Measurements from ENCODE around the gene PDLIM4. TPM values are rescaled to one million over a fixed set of nuclear protein-coding genes. Genes with fewer than 3 reads are reported as not detected.

Gene PDLIM4
- total and polyA plus RNA-seq, 2 donors: 10.0 to 38.4 TPM

DNA sequence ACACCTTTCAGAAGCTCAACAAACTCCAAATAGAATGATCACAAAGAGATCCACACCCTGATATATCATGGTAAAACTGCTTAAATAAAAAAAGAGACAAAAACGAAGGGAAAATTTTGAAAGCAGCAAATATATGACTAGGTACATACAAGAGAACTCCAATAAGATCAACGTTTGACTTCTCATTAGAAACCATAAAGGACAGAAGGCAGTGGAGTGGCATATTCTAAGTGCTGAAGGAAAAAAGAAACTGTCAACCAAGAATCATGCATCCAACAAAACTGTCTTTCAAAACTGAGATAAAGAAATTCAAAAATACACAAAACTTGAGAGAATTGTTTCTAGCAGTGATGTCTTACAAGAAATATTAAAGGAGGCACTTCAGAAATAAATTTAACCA lies 47.9 kb downstream of the PDLIM4 start:
- Histone ChIP-seq H3K4me1 (ENCODE audit: control insufficient read depth in 2 of 2, insufficient read depth in 2 of 2, low read length in 2 of 2) (peaks cover 0 to 4% of the 10 kb centered on the region in 2 donors), H3K27ac (ENCODE audit: low read depth in 1 of 2, low read length in 1 of 2) (no peak overlapping the region), H3K9me3 (ENCODE audit: control insufficient read depth in 2 of 2, insufficient read depth in 1 of 2, low read length in 1 of 2) (no peaks in the 10 kb centered on the region), H3K36me3 (ENCODE audit: control insufficient read depth in 2 of 2, insufficient read depth in 2 of 2, low read length in 1 of 2) (no peaks in the 10 kb centered on the region), H3K27me3 (ENCODE audit: control insufficient read depth in 2 of 2, insufficient read depth in 1 of 2, low read length in 1 of 2) (peaks cover 0 to 3% of the 10 kb centered on the region in 2 donors), H3K4me3 (ENCODE audit: low read length in 2 of 2) (no peak overlapping the region)
- WGBS: 95% methylated on average over 2 of the region's 2 CpGs
- DNase-seq (ENCODE audit: low read depth in 6 of 9, low spot score in 9 of 9): no peak

DNA sequence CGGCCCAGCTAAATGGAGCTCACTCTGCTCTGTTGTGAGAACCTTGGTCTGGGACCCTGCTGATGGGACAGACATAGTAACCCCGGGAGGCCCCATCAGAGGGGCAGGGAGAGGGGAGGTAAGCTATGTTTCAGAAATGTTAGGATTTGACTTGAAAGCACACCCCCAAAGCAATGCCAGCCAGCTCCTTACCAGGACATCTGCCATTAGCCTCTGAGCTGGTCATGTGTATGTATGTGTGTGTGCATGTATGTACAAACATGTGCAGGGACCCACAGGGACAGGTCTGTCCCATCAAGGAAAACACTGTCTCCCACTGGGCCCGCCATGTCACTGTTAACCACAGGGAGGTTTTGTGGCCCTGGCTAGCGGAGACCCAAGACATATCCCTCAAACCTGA lies 51.2 kb downstream of the PDLIM4 start:
- Histone ChIP-seq H3K27me3 (ENCODE audit: control insufficient read depth in 2 of 2, insufficient read depth in 1 of 2, low read length in 1 of 2) (no peaks in the 10 kb centered on the region), H3K4me3 (ENCODE audit: low read length in 2 of 2) (no peak overlapping the region), H3K27ac (ENCODE audit: low read depth in 1 of 2, low read length in 1 of 2) (no peak overlapping the region), H3K36me3 (ENCODE audit: control insufficient read depth in 2 of 2, insufficient read depth in 2 of 2, low read length in 1 of 2) (no peaks in the 10 kb centered on the region), H3K4me1 (ENCODE audit: control insufficient read depth in 2 of 2, insufficient read depth in 2 of 2, low read length in 2 of 2) (no peaks in the 10 kb centered on the region), H3K9me3 (ENCODE audit: control insufficient read depth in 2 of 2, insufficient read depth in 1 of 2, low read length in 1 of 2) (no peaks in the 10 kb centered on the region)
- no peak for DNase-seq (ENCODE audit: low read depth in 6 of 9, low spot score in 9 of 9)
- 87% methylated on average over 4 of the region's 4 CpGs for WGBS

DNA sequence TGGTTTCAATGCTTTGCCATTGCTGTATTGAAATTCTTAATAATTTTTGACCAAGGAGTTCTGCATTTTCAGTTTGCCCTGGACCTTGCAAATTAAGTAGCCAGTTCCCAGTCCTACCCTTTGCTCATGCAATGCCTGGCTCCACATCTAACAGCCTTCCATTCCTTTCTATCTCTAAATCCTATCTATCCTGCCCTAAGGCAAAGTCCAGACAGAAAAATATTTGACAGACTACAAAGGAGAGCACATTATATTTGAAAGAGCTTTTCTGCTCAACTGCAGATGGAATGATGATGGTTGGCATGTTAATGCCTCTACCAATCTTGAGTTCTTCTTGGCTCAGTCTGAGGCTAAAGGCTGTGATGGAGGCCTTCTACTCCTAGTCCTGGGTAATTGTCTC lies 52.2 kb downstream of the PDLIM4 start:
- Histone ChIP-seq H3K9me3 (ENCODE audit: control insufficient read depth in 2 of 2, insufficient read depth in 1 of 2, low read length in 1 of 2) (no peaks in the 10 kb centered on the region), H3K27me3 (ENCODE audit: control insufficient read depth in 2 of 2, insufficient read depth in 1 of 2, low read length in 1 of 2) (no peaks in the 10 kb centered on the region), H3K4me1 (ENCODE audit: control insufficient read depth in 2 of 2, insufficient read depth in 2 of 2, low read length in 2 of 2) (no peaks in the 10 kb centered on the region), H3K36me3 (ENCODE audit: control insufficient read depth in 2 of 2, insufficient read depth in 2 of 2, low read length in 1 of 2) (no peaks in the 10 kb centered on the region), H3K4me3 (ENCODE audit: low read length in 2 of 2) (no peak overlapping the region), H3K27ac (ENCODE audit: low read depth in 1 of 2, low read length in 1 of 2) (no peak overlapping the region)
- DNase-seq (ENCODE audit: low read depth in 6 of 9, low spot score in 9 of 9): no peak

DNA sequence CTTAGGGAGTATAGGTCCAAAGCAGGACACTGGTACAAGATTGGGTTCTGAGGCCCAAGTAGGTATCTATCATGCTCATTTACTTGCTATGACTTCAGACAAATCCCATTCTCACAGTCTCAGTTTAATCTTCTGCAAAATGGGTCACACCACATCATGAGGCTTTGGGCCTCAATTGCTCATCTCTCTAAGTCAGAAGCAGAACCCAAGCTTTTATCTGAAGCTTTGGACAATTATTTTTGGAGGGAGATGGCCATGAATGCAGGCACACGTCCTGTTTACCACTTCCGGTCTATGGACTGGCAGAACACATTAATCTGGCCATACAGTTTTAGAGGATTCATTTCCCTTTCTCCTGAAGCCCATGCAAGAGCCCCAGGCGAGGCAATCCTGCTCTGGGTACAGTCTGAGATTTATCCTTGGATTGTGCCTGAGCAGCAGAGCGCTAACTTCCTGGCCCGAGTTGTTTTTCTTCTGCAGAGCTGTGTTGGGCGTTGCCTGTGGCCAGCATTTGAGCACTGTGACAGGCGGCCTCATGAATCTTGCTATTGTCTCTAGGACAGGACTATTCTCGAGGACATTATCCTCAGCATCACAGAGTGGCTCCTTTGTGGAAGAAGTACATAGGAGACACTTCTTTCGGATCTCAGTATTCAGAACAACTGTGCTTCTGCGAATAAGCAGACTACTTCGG lies 52.8 kb downstream of the PDLIM4 start:
- 90% methylated on average over 11 of the region's 11 CpGs for WGBS
- Histone ChIP-seq H3K27ac (ENCODE audit: low read depth in 1 of 2, low read length in 1 of 2) (no peak overlapping the region), H3K4me1 (ENCODE audit: control insufficient read depth in 2 of 2, insufficient read depth in 2 of 2, low read length in 2 of 2) (no peaks in the 10 kb centered on the region), H3K4me3 (ENCODE audit: low read length in 2 of 2) (no peak overlapping the region), H3K9me3 (ENCODE audit: control insufficient read depth in 2 of 2, insufficient read depth in 1 of 2, low read length in 1 of 2) (no peaks in the 10 kb centered on the region), H3K36me3 (ENCODE audit: control insufficient read depth in 2 of 2, insufficient read depth in 2 of 2, low read length in 1 of 2) (no peaks in the 10 kb centered on the region), H3K27me3 (ENCODE audit: control insufficient read depth in 2 of 2, insufficient read depth in 1 of 2, low read length in 1 of 2) (no peaks in the 10 kb centered on the region)
- no peak for DNase-seq (ENCODE audit: low read depth in 6 of 9, low spot score in 9 of 9)

DNA sequence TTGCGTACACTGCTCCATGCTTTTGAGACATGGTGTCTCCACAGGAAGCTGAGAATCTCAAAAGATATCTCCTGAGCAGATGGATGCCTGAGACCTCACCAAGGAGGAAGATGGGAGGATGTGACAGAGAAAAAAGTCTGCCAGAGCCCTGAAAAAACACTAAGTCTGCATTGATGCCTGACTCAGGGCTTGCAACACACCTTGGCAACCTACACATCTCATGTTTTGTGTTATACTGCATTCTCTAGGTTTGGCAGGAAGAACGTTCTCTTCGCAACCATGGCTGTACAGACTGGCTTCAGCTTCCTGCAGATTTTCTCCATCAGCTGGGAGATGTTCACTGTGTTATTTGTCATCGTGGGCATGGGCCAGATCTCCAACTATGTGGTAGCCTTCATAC lies 55.9 kb downstream of the PDLIM4 start:
- no peak for DNase-seq (ENCODE audit: low read depth in 6 of 9, low spot score in 9 of 9)
- Histone ChIP-seq H3K27ac (ENCODE audit: low read depth in 1 of 2, low read length in 1 of 2) (no peak overlapping the region), H3K36me3 (ENCODE audit: control insufficient read depth in 2 of 2, insufficient read depth in 2 of 2, low read length in 1 of 2) (no peaks in the 10 kb centered on the region), H3K4me3 (ENCODE audit: low read length in 2 of 2) (no peak overlapping the region), H3K9me3 (ENCODE audit: control insufficient read depth in 2 of 2, insufficient read depth in 1 of 2, low read length in 1 of 2) (no peaks in the 10 kb centered on the region), H3K4me1 (ENCODE audit: control insufficient read depth in 2 of 2, insufficient read depth in 2 of 2, low read length in 2 of 2) (no peaks in the 10 kb centered on the region), H3K27me3 (ENCODE audit: control insufficient read depth in 2 of 2, insufficient read depth in 1 of 2, low read length in 1 of 2) (no peaks in the 10 kb centered on the region)
- 88% methylated on average over 4 of the region's 4 CpGs for WGBS

DNA sequence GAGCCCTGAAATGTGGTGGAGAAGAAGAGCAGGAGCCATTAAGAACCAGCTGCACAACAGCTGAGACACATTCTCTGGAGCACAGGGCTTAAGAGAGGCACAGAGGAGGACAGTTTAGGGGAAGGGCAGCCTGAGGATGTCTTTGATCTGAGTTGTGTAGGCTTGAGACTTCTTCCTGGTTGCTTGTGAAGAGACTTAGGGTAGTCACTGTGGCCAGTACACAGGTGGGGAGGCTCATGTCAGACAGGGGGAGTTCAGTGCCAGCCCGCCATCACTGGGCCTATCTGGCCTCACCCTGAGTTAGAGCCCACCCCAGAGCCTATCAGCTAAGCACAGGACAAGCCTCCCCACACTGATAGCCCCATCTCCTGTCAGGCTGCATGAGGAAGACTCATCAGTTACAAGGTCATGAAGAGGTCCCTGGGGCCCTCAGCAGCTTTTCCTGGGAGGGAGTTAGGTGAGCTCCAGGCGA lies 56.5 kb downstream of the PDLIM4 start:
- H3K36me3 ChIP-seq (ENCODE audit: control insufficient read depth in 2 of 2, insufficient read depth in 2 of 2, low read length in 1 of 2): no peaks in the 10 kb centered on the region
- WGBS: 92% methylated on average over 2 of the region's 2 CpGs

DNA sequence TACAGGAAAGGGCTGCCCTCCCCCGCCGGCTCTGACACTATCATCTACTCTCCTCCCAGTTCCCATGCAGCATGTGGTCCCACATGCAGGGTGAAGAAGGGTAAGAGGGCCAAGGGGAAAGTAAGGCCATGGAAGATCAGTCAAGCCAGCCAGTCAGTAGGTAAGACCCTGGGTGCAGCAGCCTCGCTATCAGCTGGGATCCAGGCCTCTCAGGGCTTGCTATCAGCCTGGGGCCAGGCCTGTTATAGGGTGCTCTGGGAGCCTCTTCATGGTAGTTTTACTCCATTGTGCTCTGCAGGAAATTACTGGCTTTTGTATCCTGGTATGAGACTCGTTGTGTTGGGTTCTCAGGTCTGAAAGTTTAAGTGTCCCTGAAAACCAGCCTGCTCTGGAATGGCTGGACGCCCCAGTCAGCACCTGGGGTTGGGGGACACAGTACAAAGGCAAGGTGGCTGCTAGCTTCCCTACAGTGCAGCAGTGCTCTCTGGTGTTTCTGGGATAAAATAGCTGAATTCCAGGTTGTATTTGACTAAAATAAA lies 58.1 kb downstream of the PDLIM4 start:
- Histone ChIP-seq H3K27me3 (ENCODE audit: control insufficient read depth in 2 of 2, insufficient read depth in 1 of 2, low read length in 1 of 2) (no peaks in the 10 kb centered on the region), H3K27ac (ENCODE audit: low read depth in 1 of 2, low read length in 1 of 2) (no peak overlapping the region), H3K9me3 (ENCODE audit: control insufficient read depth in 2 of 2, insufficient read depth in 1 of 2, low read length in 1 of 2) (no peaks in the 10 kb centered on the region), H3K4me3 (ENCODE audit: low read length in 2 of 2) (no peak overlapping the region), H3K36me3 (ENCODE audit: control insufficient read depth in 2 of 2, insufficient read depth in 2 of 2, low read length in 1 of 2) (no peaks in the 10 kb centered on the region), H3K4me1 (ENCODE audit: control insufficient read depth in 2 of 2, insufficient read depth in 2 of 2, low read length in 2 of 2) (no peaks in the 10 kb centered on the region)
- 92% methylated on average over 5 of the region's 5 CpGs for WGBS
- no peak for DNase-seq (ENCODE audit: low read depth in 6 of 9, low spot score in 9 of 9)

More for the DNA sequence above, 56.5 kb downstream of the PDLIM4 start:
- Histone ChIP-seq H3K4me3 (ENCODE audit: low read length in 2 of 2) (no peak overlapping the region), H3K27ac (ENCODE audit: low read depth in 1 of 2, low read length in 1 of 2) (no peak overlapping the region), H3K9me3 (ENCODE audit: control insufficient read depth in 2 of 2, insufficient read depth in 1 of 2, low read length in 1 of 2) (no peaks in the 10 kb centered on the region), H3K4me1 (ENCODE audit: control insufficient read depth in 2 of 2, insufficient read depth in 2 of 2, low read length in 2 of 2) (no peaks in the 10 kb centered on the region), H3K27me3 (ENCODE audit: control insufficient read depth in 2 of 2, insufficient read depth in 1 of 2, low read length in 1 of 2) (no peaks in the 10 kb centered on the region)
- no peak for DNase-seq (ENCODE audit: low read depth in 6 of 9, low spot score in 9 of 9)

DNA sequence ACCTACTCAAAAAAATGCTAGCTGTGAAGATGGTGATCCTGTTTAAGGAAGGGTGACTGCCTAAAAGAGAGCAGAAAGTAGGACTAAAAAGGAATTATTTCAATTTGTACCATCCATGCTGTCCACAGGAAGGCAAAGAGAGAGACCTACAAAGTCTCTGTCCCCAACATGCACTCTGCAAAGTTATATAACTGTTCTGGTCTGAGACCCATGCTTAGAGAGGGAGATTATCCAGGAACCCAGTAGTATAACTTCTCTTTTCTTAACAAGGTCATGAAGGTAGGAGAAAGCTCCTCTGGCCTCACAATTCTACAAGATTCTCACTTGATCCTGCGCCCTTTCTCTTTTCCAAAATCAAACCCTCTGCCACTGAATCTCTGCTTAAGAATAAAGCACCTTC lies 62.5 kb downstream of the PDLIM4 start:
- no peak for DNase-seq (ENCODE audit: low read depth in 6 of 9, low spot score in 9 of 9)
- Histone ChIP-seq H3K9me3 (ENCODE audit: control insufficient read depth in 2 of 2, insufficient read depth in 1 of 2, low read length in 1 of 2) (no peaks in the 10 kb centered on the region), H3K4me3 (ENCODE audit: low read length in 2 of 2) (no peak overlapping the region), H3K36me3 (ENCODE audit: control insufficient read depth in 2 of 2, insufficient read depth in 2 of 2, low read length in 1 of 2) (no peaks in the 10 kb centered on the region), H3K27ac (ENCODE audit: low read depth in 1 of 2, low read length in 1 of 2) (no peak overlapping the region), H3K4me1 (ENCODE audit: control insufficient read depth in 2 of 2, insufficient read depth in 2 of 2, low read length in 2 of 2) (no peaks in the 10 kb centered on the region), H3K27me3 (ENCODE audit: control insufficient read depth in 2 of 2, insufficient read depth in 1 of 2, low read length in 1 of 2) (no peaks in the 10 kb centered on the region)
- WGBS: 96% methylated on average over 1 of the region's 1 CpG

DNA sequence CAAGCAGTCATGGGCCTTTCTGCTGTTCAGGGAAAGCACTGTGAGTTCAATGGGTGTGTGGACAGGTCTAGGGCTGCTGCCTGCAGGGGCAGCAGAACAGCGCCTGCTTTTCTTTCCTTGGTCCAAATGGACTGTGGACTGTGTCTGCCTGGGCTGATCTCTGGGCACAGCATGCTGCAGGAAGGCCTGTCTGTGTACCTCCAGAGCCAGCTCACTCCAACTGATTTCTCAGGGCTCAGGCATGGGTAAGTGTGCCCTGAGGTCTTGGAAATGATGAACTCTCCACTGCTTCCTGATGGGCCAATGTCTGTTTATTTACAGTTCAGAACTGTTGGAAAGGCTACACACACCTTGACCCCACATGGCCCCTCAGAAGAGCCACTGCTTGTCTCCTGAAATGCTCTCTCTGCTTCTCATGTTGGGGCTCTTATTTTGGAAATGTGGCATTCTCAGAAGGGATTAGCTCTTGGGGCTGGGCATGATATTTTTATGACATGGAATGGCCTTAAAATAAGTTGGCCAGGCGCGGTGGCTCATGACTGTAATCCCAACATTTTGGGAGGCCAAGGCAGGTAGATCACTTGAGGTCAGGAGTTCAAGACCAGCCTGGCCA lies 63.7 kb downstream of the PDLIM4 start:
- over 99% methylated on average over 3 of the region's 3 CpGs for WGBS
- Histone ChIP-seq H3K4me3 (ENCODE audit: low read length in 2 of 2) (no peak overlapping the region), H3K27ac (ENCODE audit: low read depth in 1 of 2, low read length in 1 of 2) (no peak overlapping the region), H3K4me1 (ENCODE audit: control insufficient read depth in 2 of 2, insufficient read depth in 2 of 2, low read length in 2 of 2) (no peaks in the 10 kb centered on the region), H3K27me3 (ENCODE audit: control insufficient read depth in 2 of 2, insufficient read depth in 1 of 2, low read length in 1 of 2) (no peaks in the 10 kb centered on the region), H3K9me3 (ENCODE audit: control insufficient read depth in 2 of 2, insufficient read depth in 1 of 2, low read length in 1 of 2) (no peaks in the 10 kb centered on the region), H3K36me3 (ENCODE audit: control insufficient read depth in 2 of 2, insufficient read depth in 2 of 2, low read length in 1 of 2) (no peaks in the 10 kb centered on the region)
- no peak for DNase-seq (ENCODE audit: low read depth in 6 of 9, low spot score in 9 of 9)

All from thymus (tissue), 11 donors.